Spleen (tissue), 11 donors: ENCODE data around the gene BABAM1. TPM values are rescaled to one million over a fixed set of nuclear protein-coding genes. Genes with fewer than 3 reads are reported as not detected.

ENCODE experiments used
- DNase-seq: peaks from one replicate; pipeline ENCODE4 v3.0.0-alpha.2; 2020
- H3K27ac ChIP-seq, 8 donors: fragments of 200-600 bp; sonication (generic) in 7 of 8; 1 replicate in 4 of 8; 2 replicates in 4 of 8; pipeline versions ENCODE4 v1.5.0 to v1.8.0; 2016 to 2021; ENCODE audit warnings: inconsistent platforms in 4 of 8, mild to moderate bottlenecking in 4 of 8, moderate library complexity in 1 of 8
- H3K27me3 ChIP-seq, 7 donors: fragments of 200-600 bp; sonication (generic) in 6 of 7; replicated peaks in 1 of 7; 1 replicate in 4 of 7; 2 replicates in 3 of 7; pipeline versions ENCODE4 v1.5.0 to v1.8.0; 2016 to 2021; ENCODE audit warnings: inconsistent platforms in 3 of 7, mild to moderate bottlenecking in 1 of 7
- H3K36me3 ChIP-seq, 6 donors: fragments of 200-600 bp; sonication (generic) in 5 of 6; 1 replicate in 4 of 6; 2 replicates in 2 of 6; pipeline versions ENCODE4 v1.5.0 to v1.8.0; 2016 to 2021; ENCODE audit warnings: inconsistent platforms in 2 of 6
- H3K4me1 ChIP-seq, 6 donors: fragments of 200-600 bp; sonication (generic) in 5 of 6; 1 replicate in 3 of 6; 2 replicates in 3 of 6; pipeline versions ENCODE4 v1.5.0 to v1.8.0; 2016 to 2021; ENCODE audit warnings: inconsistent platforms in 3 of 6
- H3K4me3 ChIP-seq, 8 donors: fragments of 200-600 bp; sonication (generic) in 7 of 8; 1 replicate in 4 of 8; 2 replicates in 4 of 8; pipeline versions ENCODE4 v1.5.0 to v1.8.0; 2016 to 2021; ENCODE audit warnings: inconsistent platforms in 4 of 8, mild to moderate bottlenecking in 4 of 8, moderate library complexity in 2 of 8
- H3K9me3 ChIP-seq, 8 donors: fragments of 200-600 bp; sonication (generic) in 7 of 8; 1 replicate in 4 of 8; 2 replicates in 4 of 8; pipeline versions ENCODE4 v1.5.0 to v1.8.0; 2016 to 2021; ENCODE audit warnings: inconsistent platforms in 4 of 8
- CTCF ChIP-seq, 11 experiments: fragments of 200-600 bp in 7 of 11; fragments of 450-650 bp in 4 of 11; sonication (generic) in 4 of 11; IDR thresholded peaks in 8 of 11; conservative IDR thresholded peaks in 3 of 11; 1 replicate in 7 of 11; 2 replicates in 4 of 11; pipeline versions ENCODE4 v1.4.0 to v1.8.0; 2016 to 2021; ENCODE audit warnings: antibody characterized with exemption in 11 of 11, inconsistent platforms in 4 of 11, mild to moderate bottlenecking in 1 of 11
- POLR2A ChIP-seq, 3 donors: fragments of 450-650 bp; IDR thresholded peaks; one replicate each; pipeline ENCODE4 v1.5.1; 2017; ENCODE audit warnings: antibody characterized with exemption in 3 of 3, mild to moderate bottlenecking in 1 of 3
- POLR2AphosphoS5 ChIP-seq, 3 donors: sonication (generic); formaldehyde crosslinking; IDR thresholded peaks; one replicate each; pipeline ENCODE4 v1.5.1; 2017; ENCODE audit warnings: antibody characterized with exemption in 3 of 3
- WGBS, 5 donors: extraction: QIAGEN DNeasy Blood & Tissue Kit in 3 of 5; methylation state at CpG; one replicate each; pipeline versions ENCODE4 v1.1.5 to v1.1.7; 2013 to 2018; 5-methylcytosine and 5-hydroxymethylcytosine counted together
- intact Hi-C: fragments of 100-400 bp; cut with DNase I; formaldehyde crosslinking; loops from one replicate; pipeline ENCODE4 v1.15.0; 2023; ENCODE audit warnings: low total_unique reads
- polyA plus RNA-seq, 3 donors: library from polyadenylated mRNA; stranded (reverse); fragments of 200-250 nt; gene quantifications; one replicate each; pipeline ENCODE4 v1.2.1, GENCODE V29; 2013
- total RNA-seq, 7 donors: library from RNA; depleted of rRNA in 3 of 7; stranded (reverse); fragments of >200 nt in 3 of 7; fragmentation: NEBNext Ultra II Directional in 4 of 7; extraction: Animal tissue kit (Norgen Biotek cat#: 25700) in 4 of 7; gene quantifications; one replicate each; pipeline versions ENCODE4 v1.1.0 to v1.2.1, GENCODE V29; 2016 to 2021
- donor health status: healthy with polysubstance abuse.
- donor health status: DM: no; HTN: no; CAD: no; lungs with moderate emphysema.
- donor health status: DM: no; HTN: no; CAD: no.
- donor health status: Bipolar disorder and iron deficiency.
- donor health status: healthy.
- donor health status: DM: no; HTN: no; CAD: no.
- donor health status: DM: yes; HTN: yes; CAD: no.

BABAM1 gene
- total and polyA plus RNA-seq, 10 donors: 61.7 to 133 (median 76.9) TPM

DNA sequence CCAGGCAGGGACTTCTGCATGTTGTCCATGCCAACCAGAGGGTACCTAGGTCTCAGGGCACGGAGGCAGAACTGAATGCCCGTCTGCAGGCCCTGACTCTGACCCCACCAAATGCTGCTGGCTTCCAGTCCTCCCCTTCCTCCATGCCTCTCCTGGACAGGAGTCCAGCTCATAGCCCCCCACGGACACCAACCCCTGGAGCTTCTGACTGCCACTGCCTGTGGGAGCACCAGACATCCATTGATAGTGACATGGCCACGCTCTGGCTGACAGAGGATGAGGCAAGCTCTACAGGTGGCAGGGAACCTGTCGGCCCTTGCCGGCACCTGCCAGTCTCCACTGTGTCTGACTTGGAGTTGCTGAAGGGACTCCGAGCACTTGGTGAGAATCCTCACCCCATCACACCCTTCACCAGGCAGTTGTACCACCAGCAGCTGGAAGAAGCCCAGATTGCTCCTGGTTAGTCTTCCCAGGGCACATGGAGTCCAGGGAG, 16.3 kb downstream of the BABAM1 start:
- no peak overlapping the region for H3K27ac ChIP-seq
- DNase-seq: no peak
- peaks cover 11 to 24% (median 19%) of the 10 kb centered on the region in 6 donors for H3K4me1 ChIP-seq
- TF ChIP-seq POLR2AphosphoS5 (IDR thresholded peaks at IDR 0.05) (no peak), POLR2A (IDR thresholded peaks at IDR 0.05) (no peak), CTCF (IDR thresholded peaks at IDR 0.05 in 8 of 11, conservative IDR thresholded peaks at IDR 0.05 in 3 of 11) (no peak)
- H3K9me3 ChIP-seq: no peaks in the 10 kb centered on the region
- no peak overlapping the region for H3K4me3 ChIP-seq
- 80 to 97% (median 91%) methylated on average over 1 to 7 of the region's 7 CpGs for WGBS, 5 donors
- H3K27me3 ChIP-seq: peaks cover 0 to 26% (median 14%) of the 10 kb centered on the region in 7 donors
- intact Hi-C loops: loop anchor here (2.0 kb wide), 1 partner anchor 217 kb away; no protein-coding TSS in a partner anchor
- peaks cover 0 to 37% (median 5%) of the 10 kb centered on the region in 6 donors for H3K36me3 ChIP-seq

- no peak for DNase-seq
- Histone ChIP-seq H3K4me1 (peaks cover 11 to 36% (median 24%) of the 10 kb centered on the region in 6 donors), H3K9me3 (no peaks in the 10 kb centered on the region), H3K36me3 (peaks cover 0 to 25% (median 3%) of the 10 kb centered on the region in 6 donors), H3K27ac (no peak overlapping the region), H3K4me3 (no peak overlapping the region), H3K27me3 (peaks cover 0 to 32% (median 14%) of the 10 kb centered on the region in 7 donors)
- intact Hi-C loops: no loop called here
- no peak for TF ChIP-seq CTCF (IDR thresholded peaks at IDR 0.05 in 8 of 11, conservative IDR thresholded peaks at IDR 0.05 in 3 of 11)
- no peak for TF ChIP-seq POLR2A (IDR thresholded peaks at IDR 0.05)
- TF ChIP-seq POLR2AphosphoS5 (IDR thresholded peaks at IDR 0.05): no peak
- 91 to 93% (median 92%) methylated on average over 17 to 18 of the region's 18 CpGs for WGBS, 5 donors
Measured at GRCh38 chr19:17285415-17286135, 18.3 kb downstream of the BABAM1 start.

DNA sequence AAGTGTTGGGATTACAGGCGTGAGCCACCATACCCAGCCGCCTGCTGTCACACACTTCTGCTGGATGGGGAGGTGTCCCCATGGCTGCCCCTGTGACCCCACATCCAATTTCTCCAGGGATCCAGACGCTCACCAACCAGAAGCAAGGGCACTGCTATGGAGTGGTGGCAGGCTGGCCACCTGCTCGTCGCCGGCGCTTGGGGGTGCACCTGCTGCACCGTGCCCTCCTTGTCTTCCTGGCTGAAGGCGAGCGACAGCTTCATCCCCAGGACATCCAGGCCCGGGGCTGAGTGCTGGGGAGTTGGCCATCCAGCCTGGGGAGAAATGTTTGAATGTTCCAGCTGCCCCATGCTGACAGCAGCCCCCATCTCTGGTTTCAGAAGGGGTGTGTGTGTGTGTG, 19.0 kb downstream of the BABAM1 start:
- peaks cover 0 to 25% (median 3%) of the 10 kb centered on the region in 6 donors for H3K36me3 ChIP-seq
- intact Hi-C loops: no loop called here
- H3K9me3 ChIP-seq: no peaks in the 10 kb centered on the region
- no peak overlapping the region for H3K4me3 ChIP-seq
- peaks cover 11 to 31% (median 22%) of the 10 kb centered on the region in 6 donors for H3K4me1 ChIP-seq
- 94 to 96% (median 95%) methylated on average over 10 to 11 of the region's 11 CpGs for WGBS, 5 donors
- DNase-seq: no peak
- TF ChIP-seq POLR2AphosphoS5 (IDR thresholded peaks at IDR 0.05) (no peak), CTCF (IDR thresholded peaks at IDR 0.05 in 8 of 11, conservative IDR thresholded peaks at IDR 0.05 in 3 of 11) (no peak), POLR2A (IDR thresholded peaks at IDR 0.05) (no peak)
- H3K27me3 ChIP-seq: peaks cover 0 to 26% (median 13%) of the 10 kb centered on the region in 7 donors
- no peak overlapping the region for H3K27ac ChIP-seq

- WGBS, 5 donors: 89 to 98% (median 91%) methylated on average over 9 of the region's 9 CpGs
- intact Hi-C loops: no loop called here
- no peak for DNase-seq
- H3K4me3 ChIP-seq: no peak overlapping the region
- TF ChIP-seq POLR2A (IDR thresholded peaks at IDR 0.05): no peak
- no peak for TF ChIP-seq POLR2AphosphoS5 (IDR thresholded peaks at IDR 0.05)
- no peak for TF ChIP-seq CTCF (IDR thresholded peaks at IDR 0.05 in 8 of 11, conservative IDR thresholded peaks at IDR 0.05 in 3 of 11)
- no peaks in the 10 kb centered on the region for H3K9me3 ChIP-seq
- no peak overlapping the region for H3K27ac ChIP-seq
- H3K27me3 ChIP-seq: peaks cover 0 to 21% (median 8%) of the 10 kb centered on the region in 7 donors
- peaks cover 8 to 27% (median 17%) of the 10 kb centered on the region in 6 donors for H3K4me1 ChIP-seq
- peaks cover 0 to 25% (median 3%) of the 10 kb centered on the region in 6 donors for H3K36me3 ChIP-seq
Measured at GRCh38 chr19:17286752-17287151, 19.5 kb downstream of the BABAM1 start.
